ENCODE data around the gene C11orf24.

The C11orf24 gene

DNA sequence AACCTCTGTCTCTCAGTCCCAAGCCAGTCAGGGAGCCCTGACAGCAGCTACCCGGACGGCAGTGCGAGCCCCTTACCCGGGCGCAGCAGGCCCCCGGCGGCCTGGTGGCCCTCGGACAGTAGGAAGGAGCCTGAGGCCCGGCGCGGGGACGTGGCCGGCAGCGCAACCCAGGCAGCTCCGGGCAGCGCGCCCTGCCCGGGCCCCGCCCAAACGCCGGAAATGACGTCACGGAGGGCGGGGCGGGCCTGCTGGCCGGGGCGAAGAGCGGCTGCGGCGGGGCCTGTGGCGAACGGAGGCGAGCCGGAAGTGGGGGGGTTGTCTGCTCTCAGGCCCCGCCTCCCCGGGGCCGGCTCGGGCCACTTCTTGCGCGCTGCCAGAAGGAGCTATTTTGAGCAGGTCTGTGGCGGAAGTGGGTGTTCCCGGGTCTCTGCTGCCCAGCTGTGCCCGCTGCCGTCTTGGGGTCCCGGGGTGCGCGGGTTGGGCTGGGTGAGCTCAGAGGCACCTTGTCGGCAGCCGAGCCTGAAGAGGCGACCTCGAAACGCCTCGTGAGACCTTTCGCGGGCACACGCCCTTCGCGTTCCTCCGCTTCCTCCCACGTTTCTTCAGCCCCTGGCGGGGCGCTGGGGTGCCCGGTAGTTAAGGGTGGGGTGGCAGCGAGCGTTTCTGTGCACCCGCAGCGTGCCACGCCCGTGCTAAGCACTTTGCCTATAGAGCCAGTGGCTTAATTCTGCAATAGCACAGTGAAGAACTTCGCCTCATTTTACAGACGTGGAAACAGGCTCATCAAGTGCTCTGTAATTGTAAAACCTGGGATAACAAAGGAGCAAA is at the start of gene C11orf24:
C11orf24 (minus strand) TSS at position 193 of the 828 bp plus-strand sequence. CDS start 8,206 bp downstream, outside the sequence.
- DNase-seq (ENCODE audit: low read depth in 2 of 2) = peak; percentile 92 to 94

DNA sequence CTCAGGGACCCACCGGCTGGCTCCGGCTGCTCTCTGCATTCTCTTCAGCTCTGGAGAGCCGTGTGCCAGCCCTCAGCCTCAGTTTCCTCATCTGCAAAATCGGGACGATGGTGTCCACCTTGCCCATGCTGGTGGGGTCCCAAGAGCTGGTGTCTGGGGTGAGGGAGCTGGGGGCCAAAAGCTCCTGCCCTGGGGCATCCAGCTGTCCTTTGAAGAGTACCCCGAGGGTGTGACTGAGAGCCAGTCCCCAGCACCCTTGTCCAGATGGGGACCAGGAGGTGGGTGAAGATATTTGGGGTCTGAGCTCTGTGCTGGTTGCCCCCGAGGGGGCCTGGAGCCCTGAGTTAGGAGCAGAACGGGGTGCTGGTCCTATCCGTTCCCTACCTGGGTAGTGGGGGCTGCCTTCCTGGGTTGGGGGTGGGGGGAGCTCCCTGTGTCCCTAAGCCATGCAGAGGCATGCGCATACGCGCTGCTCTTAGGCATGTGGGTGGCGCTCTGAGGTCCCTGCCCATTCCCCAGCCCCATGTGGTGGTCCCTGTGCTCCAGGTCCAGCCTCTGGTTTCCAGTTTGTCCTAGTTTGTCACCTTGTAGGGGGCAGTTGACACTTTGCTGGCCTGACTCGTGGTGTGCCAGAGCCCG is 45.5 kb upstream of the C11orf24 start:
- no peak for DNase-seq (ENCODE audit: low read depth in 2 of 2)

DNA sequence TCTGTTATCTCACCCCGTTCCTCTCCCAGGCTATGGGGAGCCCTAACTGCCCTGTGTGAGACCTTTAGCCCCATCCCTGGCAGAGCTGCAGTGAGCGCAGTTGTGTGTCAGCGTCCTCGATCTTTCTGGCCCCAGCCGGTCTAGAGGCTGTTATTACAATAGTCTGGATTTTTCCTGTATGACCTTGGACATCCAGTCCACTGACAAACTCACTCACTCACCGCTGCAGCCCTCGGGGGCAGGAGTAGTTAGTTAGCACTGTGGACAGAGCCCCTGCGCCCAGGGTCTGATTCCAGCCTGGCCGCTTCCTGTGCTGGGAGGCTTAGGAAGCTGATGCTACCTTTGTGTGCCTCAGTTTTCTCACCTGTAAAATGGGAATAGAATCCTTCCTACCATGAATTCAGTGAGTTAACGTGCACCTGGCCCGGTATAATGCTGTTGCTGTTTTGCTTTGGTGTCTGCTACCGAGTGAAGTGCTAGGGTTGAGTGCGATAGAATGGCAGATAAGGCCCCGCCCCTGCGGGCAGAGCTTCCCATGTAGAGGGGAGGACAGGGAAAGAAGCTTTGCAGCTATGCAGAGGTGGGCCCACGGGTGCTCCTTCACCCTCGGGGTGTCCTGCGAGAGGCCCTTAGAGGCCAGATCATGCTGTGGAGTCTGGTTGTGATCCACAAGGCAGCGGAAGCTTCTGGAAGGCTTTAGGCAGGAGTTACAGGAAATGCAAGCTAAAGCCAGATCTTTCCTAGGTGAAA is 43.6 kb upstream of the C11orf24 start:
- DNase-seq (ENCODE audit: low read depth in 2 of 2) = no peak

DNA sequence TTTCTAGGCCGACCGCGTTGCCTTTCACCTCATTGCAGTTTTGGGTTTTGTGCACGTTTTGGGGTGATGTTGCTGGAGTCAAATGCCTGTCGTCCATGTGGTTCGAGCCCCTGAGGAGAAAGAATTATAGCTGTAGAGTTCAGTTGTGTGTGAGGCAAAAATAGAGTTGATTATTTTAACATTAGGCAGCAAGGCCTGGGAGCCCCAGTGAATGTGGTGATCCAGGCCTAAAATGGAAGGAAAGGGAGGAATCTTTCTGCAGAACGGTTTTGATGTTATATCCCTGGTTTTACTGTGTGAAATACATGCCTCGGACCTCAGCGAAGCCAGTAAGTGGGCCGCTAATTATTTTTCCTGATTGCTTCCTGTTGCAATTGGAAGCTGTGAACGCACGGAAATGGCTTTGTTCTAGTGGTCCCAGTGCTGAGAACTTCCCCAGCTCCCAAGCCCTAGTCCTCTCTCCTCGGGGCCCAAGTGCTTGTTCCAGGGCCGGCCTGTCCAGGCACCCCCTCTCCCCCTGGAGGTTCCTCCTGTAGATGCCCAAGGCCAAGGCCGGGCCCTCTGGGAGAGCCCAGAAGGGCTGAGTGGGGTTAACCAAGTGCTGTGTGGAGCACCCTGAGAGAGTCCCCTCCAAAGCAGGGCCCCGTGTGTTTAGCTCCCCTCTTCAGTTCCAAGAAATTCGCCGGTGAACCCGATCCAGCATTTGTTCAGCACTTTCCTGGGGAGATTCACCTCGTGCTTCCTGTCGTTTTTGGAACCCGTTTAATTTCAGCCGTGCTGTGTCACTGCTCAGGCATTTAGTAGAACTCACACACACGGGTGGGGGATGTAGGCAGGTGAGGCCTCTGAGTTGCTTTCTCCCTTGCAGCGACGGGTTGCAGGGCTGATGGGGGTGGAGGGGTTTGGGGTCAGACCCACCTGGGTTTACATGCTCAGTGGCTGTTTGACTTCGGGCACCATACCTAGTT is 42.7 kb upstream of the C11orf24 start:
- DNase-seq (ENCODE audit: low read depth in 2 of 2) = no peak

DNA sequence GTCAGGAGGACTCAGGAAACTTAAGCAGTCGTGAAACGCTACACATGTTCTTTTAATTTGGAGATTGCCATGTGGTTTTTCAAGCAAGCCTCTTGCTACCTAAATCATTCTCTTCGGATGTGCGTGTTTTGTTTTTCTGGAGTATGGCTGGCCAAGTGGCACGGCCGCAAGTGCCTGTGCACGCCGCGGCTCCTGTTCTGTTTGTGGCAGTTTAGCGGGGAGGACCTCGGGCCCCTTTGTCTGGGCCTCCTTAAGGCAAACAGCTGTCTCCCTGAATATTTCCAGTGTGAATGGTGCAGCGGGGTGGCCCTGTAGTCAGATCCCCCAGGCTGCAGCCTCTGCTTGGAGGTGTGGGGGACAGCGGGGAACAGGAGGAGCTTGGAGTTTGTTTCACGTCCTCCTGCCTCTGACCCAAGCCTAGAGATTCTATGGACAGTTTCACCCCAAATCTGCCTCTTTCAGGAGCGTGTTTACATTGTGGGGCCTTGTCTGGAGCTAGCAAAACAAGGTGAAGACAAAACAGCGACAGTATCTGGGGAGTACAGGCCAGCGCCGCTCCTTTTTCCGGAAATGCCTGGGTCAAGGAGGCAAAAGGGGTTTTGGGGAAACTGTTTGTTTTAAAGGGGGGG is 41.9 kb upstream of the C11orf24 start:
- DNase-seq (ENCODE audit: low read depth in 2 of 2) = no peak

DNA sequence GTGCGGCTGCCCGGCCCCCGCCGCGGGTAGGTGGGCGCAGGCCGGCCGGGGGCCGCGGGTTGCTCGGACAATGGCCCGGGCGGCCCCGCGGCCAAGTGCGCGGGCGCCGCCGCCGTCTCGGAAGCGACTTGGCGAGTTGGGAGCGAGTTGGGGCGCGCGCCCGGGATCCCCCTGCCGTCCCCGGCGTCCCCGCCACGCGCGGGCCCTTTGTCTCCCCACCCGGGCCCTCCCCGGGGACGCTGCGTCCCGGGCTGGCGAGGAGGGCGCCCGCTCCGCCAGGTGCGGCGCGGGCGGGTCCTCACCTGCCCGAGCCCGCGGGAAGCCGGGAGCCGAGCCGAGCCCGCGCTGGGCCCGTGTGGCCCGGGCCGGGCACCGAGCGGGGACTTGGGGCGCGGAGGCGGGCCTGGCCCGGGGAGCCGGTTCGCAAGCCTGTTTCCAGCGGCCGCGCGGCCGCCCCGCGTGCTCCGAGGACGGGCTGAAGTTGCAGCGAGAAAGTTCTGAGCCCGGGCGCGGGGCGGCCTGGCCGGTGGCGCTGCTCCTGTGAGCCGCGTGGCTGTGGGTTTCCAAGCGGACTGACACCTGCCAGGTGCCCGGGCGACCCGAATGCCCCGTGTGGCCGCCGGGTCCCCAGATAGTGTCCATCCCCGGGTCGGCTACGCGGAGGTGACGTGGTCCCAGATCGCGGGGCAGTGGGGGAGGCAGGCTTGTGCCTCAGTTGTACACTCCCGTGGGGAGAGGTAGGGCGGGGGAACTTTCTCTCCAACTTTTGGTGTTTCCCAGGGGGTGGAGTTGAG is 41.2 kb upstream of the C11orf24 start:
- peak in 1 of 2 donors; percentile 31 for DNase-seq (ENCODE audit: low read depth in 2 of 2)

DNA sequence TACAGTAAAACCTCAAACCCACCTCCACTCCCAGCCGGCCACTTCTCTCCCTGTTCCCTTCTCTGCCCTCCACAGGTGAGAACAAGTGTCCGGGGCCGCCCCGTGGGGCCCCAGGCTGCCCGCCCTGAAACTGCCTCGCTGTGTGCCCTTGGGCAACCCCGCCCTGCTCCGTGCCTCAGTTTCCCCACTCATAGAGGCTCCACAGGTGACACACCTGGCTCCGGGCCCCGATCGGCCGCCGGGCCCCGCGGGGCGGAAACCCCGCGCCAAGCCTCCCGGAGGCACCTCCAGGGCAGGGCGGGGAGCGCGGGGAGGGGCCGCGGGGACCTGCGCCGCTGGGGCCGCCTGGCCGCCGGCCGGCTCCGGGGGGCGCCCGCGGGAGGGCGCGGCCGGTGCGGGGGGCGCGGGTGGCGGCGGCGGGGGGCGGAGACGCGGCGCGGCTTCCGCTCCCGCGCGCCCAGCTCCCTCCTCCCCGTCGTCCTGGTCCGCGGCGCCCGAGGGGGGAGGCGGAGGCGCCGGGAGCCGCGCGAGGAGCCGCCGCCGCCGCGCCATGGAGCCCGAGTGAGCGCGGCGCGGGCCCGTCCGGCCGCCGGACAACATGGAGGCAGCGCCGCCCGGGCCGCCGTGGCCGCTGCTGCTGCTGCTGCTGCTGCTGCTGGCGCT is 40.5 kb upstream of the C11orf24 start, which contains the start of gene LRP5:
LRP5 (plus strand) TSS at position 475 of the 663 bp plus-strand sequence; CDS start at position 599, 124 bp downstream.
- peak in 1 of 2 donors; percentile 23 for DNase-seq (ENCODE audit: low read depth in 2 of 2)

DNA sequence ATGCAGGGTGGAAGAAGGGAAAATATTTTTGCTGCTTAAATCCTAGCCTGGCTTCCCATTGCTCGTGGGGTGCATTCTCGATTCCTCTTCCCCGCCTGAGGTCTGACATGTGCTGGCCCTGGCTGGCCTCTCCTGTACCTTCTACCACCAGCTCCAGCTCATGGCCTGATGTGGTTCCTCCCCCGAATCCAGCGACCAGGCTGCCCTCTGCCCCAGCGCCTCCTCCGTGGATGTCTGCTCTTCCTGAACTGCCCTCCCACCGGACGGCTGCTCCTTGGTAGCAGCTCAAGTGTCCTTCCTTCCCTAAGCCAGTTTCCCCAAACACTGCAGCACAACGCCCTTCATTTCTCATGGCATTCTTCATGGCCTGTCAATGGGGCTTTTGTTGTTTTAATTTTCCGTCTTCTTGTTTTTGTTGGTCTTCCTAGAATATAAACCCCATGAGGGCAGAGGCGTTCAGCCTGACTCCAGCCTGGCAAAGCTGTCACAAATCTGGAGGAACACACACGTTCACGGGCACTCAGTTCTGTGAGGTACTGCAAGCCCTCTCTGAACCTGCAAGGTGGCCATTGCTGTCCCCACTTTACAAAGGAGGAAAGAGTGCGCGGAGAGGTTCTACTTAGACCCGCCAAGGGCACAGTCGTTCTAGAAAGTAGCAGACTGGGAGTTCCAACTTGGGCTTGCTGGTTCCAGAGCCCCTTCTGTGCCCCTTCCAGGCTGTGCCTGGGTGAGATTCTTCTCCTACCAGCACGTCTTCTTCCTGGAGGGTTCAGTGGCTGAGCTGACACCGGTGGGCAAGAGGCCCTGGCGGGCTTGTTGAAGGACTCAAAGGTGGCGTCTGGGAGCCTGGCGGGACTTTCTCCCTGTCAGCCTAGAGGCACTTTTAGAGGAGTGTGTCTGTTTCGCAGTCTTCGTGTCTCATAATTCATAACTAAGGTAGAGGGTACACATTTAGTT is 39.7 kb upstream of the C11orf24 start:
- no peak for DNase-seq (ENCODE audit: low read depth in 2 of 2)

DNA sequence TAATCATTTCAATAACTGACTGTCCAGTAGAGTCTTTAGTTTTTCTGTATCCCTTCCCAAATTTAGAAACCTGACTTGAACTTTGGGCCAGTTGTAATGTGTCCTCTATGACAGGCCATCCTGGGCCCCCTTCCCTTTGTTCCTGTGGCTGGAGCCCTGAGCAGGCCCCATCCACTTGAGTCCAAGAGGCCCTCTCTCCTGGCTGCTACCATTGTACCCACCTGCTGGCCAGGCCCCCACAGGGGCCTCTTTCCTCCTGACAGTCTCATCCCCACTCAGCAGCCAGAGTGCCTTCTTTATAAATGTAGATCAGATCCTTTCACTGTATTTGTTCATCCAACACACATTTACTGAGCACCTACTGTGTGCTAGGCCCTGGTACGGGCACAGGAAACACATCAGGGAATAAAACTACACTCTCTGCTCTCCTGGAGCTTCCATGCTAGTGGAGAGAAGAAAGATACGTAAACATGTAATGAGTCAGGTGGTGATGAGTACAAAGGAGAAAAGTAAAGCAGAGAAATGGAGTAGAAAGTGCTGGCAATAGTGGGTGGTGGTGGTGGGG is 37.9 kb upstream of the C11orf24 start:
- no peak for DNase-seq (ENCODE audit: low read depth in 2 of 2)

DNA sequence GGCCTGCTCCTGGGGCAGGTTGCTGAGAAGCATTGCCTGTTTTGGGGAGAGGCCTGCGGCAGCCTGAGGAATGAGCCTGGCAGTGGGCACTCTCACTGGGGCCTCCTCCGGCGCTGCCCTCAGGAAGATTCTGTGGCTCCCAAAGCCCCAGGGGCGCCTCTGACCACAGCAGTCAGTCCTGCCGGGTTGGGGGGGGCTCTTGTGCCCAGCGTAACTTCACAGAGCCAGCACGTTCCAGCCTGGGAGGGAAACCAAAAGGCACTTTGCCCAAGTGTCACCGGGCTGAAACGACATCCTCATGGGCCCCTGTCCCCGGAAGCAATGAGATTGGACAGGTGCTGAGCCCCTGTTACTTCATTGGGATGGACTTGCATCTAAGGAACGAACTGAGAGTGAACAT is 36.3 kb upstream of the C11orf24 start:
- DNase-seq (ENCODE audit: low read depth in 2 of 2) = no peak

DNA sequence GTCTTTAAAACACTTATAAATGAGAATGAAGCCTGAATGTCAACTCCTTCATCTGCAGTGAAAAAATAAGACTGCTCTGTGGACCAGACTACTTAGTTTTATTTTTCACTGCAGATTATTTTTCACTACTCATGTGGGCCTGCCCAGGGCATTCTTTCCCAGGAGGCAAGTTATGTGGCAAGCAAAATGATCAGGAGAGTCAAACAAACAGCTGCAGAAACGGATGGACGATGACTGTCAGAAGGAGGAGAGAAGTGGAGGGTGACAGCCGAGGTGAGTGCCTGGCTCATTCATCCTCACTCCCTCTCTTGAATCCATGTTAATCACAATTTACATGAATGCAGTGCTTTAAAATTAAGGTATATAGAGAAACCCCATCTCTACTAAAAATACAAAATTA is 34.9 kb upstream of the C11orf24 start:
- no peak for DNase-seq (ENCODE audit: low read depth in 2 of 2)

DNA sequence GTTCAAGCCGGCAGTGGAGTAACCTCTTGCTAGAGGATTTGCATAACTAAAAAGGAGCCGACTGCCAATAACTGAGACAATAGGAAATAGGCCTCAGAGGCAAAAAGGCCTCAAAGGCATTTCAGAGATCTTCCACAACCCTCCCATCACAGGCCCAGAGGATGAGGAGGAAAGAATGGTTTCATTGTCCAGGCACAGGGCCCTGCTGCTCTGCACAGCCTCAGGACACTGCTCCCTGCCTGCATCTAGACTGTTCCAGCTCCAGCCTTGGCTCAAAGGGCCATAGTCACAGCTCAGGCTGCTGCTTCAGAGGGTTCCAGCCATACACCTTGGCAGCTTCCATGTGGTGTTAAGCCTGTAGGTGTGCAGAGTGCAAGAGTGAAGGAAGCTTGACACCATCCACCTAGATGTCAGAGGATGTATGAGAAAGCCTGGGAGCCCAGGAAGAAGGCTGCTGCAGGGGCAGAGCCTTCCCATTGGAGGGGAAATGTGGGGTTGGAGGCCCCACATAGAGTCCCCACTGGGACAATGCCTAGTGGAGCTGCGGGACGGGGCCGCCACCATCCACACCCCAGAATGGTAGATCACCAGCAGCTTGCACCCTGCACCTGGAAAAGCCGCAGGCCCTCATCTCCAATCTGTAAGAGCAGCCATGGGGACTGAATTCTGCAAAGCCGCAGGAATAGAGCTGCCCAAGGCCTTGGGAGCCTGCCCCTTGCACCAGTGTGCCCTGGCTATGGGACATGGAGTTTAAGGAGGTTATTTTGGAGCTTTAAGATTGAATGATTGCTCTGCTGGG is 32.4 kb upstream of the C11orf24 start:
- DNase-seq (ENCODE audit: low read depth in 2 of 2) = no peak

DNA sequence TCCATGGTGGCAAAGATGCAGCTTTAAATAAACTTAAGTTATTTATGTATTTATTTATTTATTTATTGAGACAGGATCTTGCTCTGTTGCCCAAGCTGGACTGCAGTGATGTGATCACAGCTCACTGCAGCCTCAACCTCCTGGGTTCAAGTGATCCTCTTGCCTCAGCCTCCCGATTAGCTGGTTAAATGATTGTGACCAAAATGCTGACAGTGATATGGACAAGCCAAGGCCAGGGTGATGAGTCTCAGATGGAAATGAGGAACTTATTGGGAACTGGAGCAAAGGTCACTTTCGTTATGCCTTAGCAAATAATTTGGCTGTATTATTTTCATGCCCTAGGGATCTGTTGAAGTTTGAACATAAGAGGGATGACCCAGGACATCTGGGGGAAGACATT is 31.3 kb upstream of the C11orf24 start:
- no peak for DNase-seq (ENCODE audit: low read depth in 2 of 2)

DNA sequence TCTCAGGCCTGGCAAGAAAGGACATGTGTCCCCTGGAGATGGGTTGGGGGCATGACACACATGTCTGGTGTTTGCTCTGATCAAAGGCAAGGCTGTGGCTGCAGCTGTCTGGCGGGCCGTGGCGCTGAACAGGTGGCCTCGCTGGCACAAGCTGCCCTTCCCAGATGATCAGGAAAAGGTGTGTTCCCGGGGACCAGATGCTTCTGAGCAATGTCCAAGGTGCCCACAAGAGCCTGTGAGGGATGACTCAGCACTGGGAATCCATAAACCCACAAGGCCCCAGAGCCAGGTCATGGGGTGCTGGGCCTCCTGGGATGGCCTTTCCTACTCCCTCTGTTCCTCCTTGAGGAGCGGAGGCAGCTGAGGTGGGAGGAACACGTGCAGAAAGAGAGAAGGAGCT is 30.9 kb upstream of the C11orf24 start:
- no peak for DNase-seq (ENCODE audit: low read depth in 2 of 2)

DNA sequence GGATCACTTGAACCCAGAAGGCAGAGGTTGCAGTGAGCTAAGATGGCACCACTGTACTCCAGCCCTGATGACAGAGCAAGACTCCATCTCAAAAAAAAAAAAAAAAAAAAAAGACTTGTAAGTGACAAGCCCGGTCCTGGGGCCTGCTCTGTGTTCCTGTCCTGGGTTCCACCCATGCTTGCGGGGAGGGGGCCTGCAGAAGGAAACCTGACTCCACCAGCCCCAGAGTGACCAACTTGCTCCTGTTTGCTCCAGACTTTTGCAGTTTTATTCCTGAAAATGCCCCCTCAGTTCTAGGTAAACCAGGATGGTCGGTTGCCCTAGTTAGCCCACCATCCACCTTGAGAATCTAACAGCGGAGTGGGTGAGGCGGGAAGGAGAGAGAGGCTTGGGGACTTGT is 30.5 kb upstream of the C11orf24 start:
- DNase-seq (ENCODE audit: low read depth in 2 of 2) = no peak

DNA sequence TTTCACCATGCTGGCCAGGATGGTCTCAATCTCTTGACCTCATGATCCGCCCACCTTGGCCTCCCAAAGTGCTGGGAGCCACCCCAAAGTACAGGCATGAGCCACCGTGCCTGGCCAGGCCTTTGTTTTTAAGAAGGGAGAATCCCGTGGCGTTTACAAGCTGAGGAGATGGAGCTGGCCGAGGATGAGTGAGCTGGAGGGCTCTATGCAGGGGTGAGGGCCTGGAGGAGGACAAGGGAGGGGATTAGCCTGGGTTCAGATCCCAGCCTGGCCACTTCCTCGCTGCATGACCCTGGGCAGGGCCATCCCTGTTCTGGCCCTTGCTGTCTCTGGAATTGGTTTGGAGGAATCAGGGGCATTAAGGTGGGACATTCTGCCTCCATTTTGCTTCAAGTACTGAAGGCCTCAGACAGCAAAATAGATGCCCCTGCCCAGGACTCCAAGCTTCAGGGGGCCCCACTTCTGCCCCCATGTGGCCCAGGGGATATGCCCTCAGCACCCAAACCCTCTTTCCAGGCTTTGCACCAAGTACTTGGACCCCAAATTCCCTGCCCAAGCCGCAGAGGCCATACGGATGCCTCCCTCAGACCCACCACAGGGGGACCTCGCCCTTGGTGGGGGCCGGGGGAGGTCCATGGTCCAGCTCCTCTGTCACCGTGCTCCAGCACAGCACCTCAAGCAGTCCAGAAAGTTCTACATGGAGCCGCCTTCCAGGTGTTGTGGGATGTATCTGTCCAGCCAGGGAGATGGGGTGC is 28.5 kb upstream of the C11orf24 start:
- DNase-seq (ENCODE audit: low read depth in 2 of 2) = no peak
